Muscle of leg (tissue), 11 donors: ENCODE data around the gene SEC63. TPM values are rescaled to one million over a fixed set of nuclear protein-coding genes. Genes with fewer than 3 reads are reported as not detected.
"Not testable (repeated sequence)": the region's sequence is repeated elsewhere in the genome, so short reads cannot be mapped to it uniquely, and the experiment has no call there.

Experiments used
- DNase-seq: peaks from one replicate; pipeline ENCODE4 v3.0.0; 2013
- H3K27ac ChIP-seq: one replicate; pipeline ENCODE4 v1.5.1; 2013; ENCODE audit warnings: mild to moderate bottlenecking, low read length, control low read depth
- H3K27me3 ChIP-seq: one replicate; pipeline ENCODE4 v1.6.1; 2013; ENCODE audit warnings: low read length; ENCODE audit not compliant: control insufficient read depth, insufficient read depth
- H3K36me3 ChIP-seq: one replicate; pipeline ENCODE4 v1.6.1; 2013; ENCODE audit warnings: low read length; ENCODE audit not compliant: control insufficient read depth, insufficient read depth
- H3K4me1 ChIP-seq: one replicate; pipeline ENCODE4 v1.6.1; 2013; ENCODE audit warnings: low read length; ENCODE audit not compliant: control insufficient read depth, insufficient read depth
- H3K4me3 ChIP-seq: one replicate; pipeline ENCODE4 v1.5.1; 2013; ENCODE audit warnings: low read length, control low read depth
- H3K9me3 ChIP-seq: replicated peaks from 2 replicates; pipeline ENCODE4 v1.6.1; 2013; ENCODE audit warnings: low read depth, low read length; ENCODE audit not compliant: control insufficient read depth
- WGBS: methylation state at CpG from one replicate; pipeline ENCODE4 v1.1.5; 2013; ENCODE audit warnings: missing lambda C conversion rate; ENCODE audit not compliant: insufficient coverage; 5-methylcytosine and 5-hydroxymethylcytosine counted together
- polyA plus RNA-seq, 8 donors: library from polyadenylated mRNA; unstranded; fragments of 120-200 nt; gene quantifications; one replicate each; pipeline versions ENCODE4 v1.2.1 to v1.2.3, GENCODE V29; 2013; ENCODE audit warnings: inconsistent platforms in 1 of 8, low replicate concordance in 1 of 8; ENCODE audit not compliant: insufficient read length in 8 of 8, insufficient read depth in 1 of 8
- total RNA-seq: library from RNA; stranded (reverse); fragments of 120-200 nt; gene quantifications from one replicate; pipeline ENCODE4 v1.2.4, GENCODE V29; 2013

SEC63 gene
- total and polyA plus RNA-seq, 9 donors = 22.1 to 65.6 (median 62.8) TPM

GRCh38 chr6:107991061-107991460 lies 33.1 kb upstream of the SEC63 start:
- WGBS = 38% methylated on average over 1 of the region's 4 CpGs
- Histone ChIP-seq H3K4me1 (no peaks in the 10 kb centered on the region), H3K9me3 (no peaks in the 10 kb centered on the region), H3K36me3 (no peaks in the 10 kb centered on the region), H3K4me3 (no peak overlapping the region), H3K27ac (no peak overlapping the region), H3K27me3 (no peaks in the 10 kb centered on the region)
- no peak for DNase-seq

DNA sequence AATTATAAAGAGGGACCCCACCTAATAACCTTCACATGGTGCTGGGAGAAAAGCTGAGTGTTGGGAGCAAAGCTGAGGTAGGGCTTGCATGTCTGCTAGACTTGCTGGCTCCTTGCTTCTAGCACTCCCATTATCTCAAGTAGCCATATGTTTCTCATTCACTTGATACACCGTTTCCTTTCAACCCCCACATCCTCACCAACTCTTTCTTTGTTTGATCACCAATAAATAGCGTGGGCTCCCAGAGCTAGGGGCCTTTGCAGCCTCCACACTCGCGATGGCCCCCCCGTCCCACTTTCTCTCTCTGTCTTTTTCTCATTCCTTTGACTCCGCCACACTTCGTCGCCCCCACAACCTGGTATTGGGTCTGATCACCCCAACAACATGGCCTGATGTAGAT lies 32.6 kb upstream of the SEC63 start:
- H3K27ac ChIP-seq, H3K4me3 ChIP-seq, DNase-seq, H3K27me3 ChIP-seq, H3K9me3 ChIP-seq, H3K36me3 ChIP-seq, H3K4me1 ChIP-seq: not testable (repeated sequence)
- WGBS = 43% methylated on average over 8 of the region's 8 CpGs

GRCh38 chr6:107989166-107990094 lies 31.4 kb upstream of the SEC63 start:
- Histone ChIP-seq H3K27me3 (no peaks in the 10 kb centered on the region), H3K27ac (no peak overlapping the region)
- WGBS = 75% methylated on average over 1 of the region's 6 CpGs

DNA sequence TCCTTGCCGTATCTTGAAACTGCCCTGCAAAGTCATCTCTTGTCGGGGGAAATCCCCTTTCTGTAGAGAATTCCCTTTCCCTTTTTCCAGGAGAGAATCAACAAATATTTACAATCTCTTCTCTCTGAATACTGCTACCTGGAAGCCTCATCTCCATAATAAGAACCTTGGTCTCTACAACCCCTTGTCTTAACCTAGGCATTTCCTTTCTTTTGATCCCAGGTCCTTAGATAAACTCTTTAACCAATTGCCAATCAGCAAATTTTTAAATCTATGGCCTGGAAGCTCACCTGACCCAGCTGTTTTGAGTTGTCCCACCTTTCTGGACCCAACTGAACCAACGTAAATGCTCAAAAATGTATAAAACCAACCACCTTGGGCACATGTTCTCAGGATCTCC lies 30.6 kb upstream of the SEC63 start:
- H3K27ac ChIP-seq = no peak overlapping the region
- H3K4me1 ChIP-seq = no peaks in the 10 kb centered on the region
- H3K9me3 ChIP-seq = peaks cover 2% of the 10 kb centered on the region
- no peaks in the 10 kb centered on the region for H3K27me3 ChIP-seq
- DNase-seq = no peak
- H3K36me3 ChIP-seq = no peaks in the 10 kb centered on the region
- no peak overlapping the region for H3K4me3 ChIP-seq
- WGBS = 69% methylated on average over 3 of the region's 3 CpGs

More at GRCh38 chr6:107989166-107990094, 31.4 kb upstream of the SEC63 start:
- DNase-seq = no peak
- Histone ChIP-seq H3K9me3 (peaks cover 2% of the 10 kb centered on the region), H3K36me3 (no peaks in the 10 kb centered on the region), H3K4me1 (no peaks in the 10 kb centered on the region), H3K4me3 (no peak overlapping the region)

- Histone ChIP-seq H3K27me3 (no peaks in the 10 kb centered on the region), H3K9me3 (peaks cover 2% of the 10 kb centered on the region), H3K4me3 (no peak overlapping the region), H3K27ac (no peak overlapping the region), H3K36me3 (no peaks in the 10 kb centered on the region), H3K4me1 (no peaks in the 10 kb centered on the region)
- DNase-seq = no peak
- no CpG with 5 or more reads among the region's 3 CpGs for WGBS
Observed at GRCh38 chr6:107987805-107988204, 29.8 kb upstream of the SEC63 start.

GRCh38 chr6:107985701-107986100 lies 27.7 kb upstream of the SEC63 start:
- Histone ChIP-seq H3K27ac (no peak overlapping the region), H3K27me3 (no peaks in the 10 kb centered on the region), H3K4me1 (no peaks in the 10 kb centered on the region), H3K4me3 (no peak overlapping the region), H3K36me3 (no peaks in the 10 kb centered on the region), H3K9me3 (peaks cover 2% of the 10 kb centered on the region)
- peak; percentile 16 for DNase-seq
- 81% methylated on average over 5 of the region's 14 CpGs for WGBS

DNA sequence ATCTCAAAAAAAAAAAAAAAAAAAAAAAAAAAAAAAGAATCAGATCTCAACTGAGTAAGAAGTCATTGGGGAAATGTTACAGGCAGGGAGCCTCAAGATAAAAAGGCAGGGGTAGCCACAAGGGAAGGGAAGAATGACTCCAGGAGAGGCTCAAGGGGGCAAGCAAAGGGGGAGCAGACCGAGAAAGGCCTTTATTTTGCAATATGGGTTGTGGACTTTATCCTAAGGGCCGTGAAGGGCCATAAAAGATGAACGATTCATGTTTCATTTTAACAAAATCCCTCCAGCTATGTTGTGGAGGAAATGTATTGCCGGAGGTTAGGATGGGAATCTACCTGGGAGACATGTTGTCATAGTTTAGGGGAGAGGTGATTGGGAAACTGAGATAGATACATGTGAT lies 25.8 kb upstream of the SEC63 start:
- Histone ChIP-seq H3K36me3 (no peaks in the 10 kb centered on the region), H3K4me1 (no peaks in the 10 kb centered on the region), H3K27ac (no peak overlapping the region), H3K9me3 (peaks cover 2% of the 10 kb centered on the region), H3K4me3 (no peak overlapping the region), H3K27me3 (no peaks in the 10 kb centered on the region)
- no peak for DNase-seq
- WGBS = 83% methylated on average over 1 of the region's 4 CpGs

- H3K9me3 ChIP-seq = peaks cover 2% of the 10 kb centered on the region
- H3K27me3 ChIP-seq = no peaks in the 10 kb centered on the region
- H3K36me3 ChIP-seq = no peaks in the 10 kb centered on the region
- WGBS = 61% methylated on average over 1 of the region's 1 CpG
- H3K27ac ChIP-seq = no peak overlapping the region
- H3K4me1 ChIP-seq = no peaks in the 10 kb centered on the region
- H3K4me3 ChIP-seq = no peak overlapping the region
- DNase-seq = no peak
Observed at GRCh38 chr6:107982486-107982885, 24.5 kb upstream of the SEC63 start.

- Histone ChIP-seq H3K9me3 (peaks cover 2% of the 10 kb centered on the region), H3K27ac (no peak overlapping the region), H3K4me1 (no peaks in the 10 kb centered on the region), H3K27me3 (no peaks in the 10 kb centered on the region), H3K36me3 (no peaks in the 10 kb centered on the region), H3K4me3 (no peak overlapping the region)
- no peak for DNase-seq
- WGBS = 58% methylated on average over 2 of the region's 6 CpGs
Observed at GRCh38 chr6:107981695-107982094, 23.7 kb upstream of the SEC63 start.

GRCh38 chr6:107977283-107977682 lies 19.3 kb upstream of the SEC63 start:
- no peak overlapping the region for H3K27ac ChIP-seq
- no peaks in the 10 kb centered on the region for H3K4me1 ChIP-seq
- peak; percentile 59 for DNase-seq
- no peak overlapping the region for H3K4me3 ChIP-seq
- H3K9me3 ChIP-seq = no peaks in the 10 kb centered on the region
- WGBS = no CpG with 5 or more reads among the region's 1 CpG
- no peaks in the 10 kb centered on the region for H3K27me3 ChIP-seq
- H3K36me3 ChIP-seq = no peaks in the 10 kb centered on the region
